Aorta (tissue), 5 donors: Measurements from ENCODE around the gene MFAP5. TPM values are rescaled to one million over a fixed set of nuclear protein-coding genes. Genes with fewer than 3 reads are reported as not detected.

ENCODE experiments used
- ATAC-seq: fragments of 200-7000 bp; cut with Tn5 transposase; one replicate; pipeline ENCODE4 v1.9.1; 2022; ENCODE audit warnings: moderate library complexity; ENCODE audit not compliant: low FRiP score
- DNase-seq, 2 donors: peaks; one replicate each; pipeline ENCODE4 v3.0.0-alpha.2; 2020
- H3K27ac ChIP-seq, 2 donors: one replicate each; pipeline ENCODE4 v1.5.1; 2013; ENCODE audit warnings: low read length in 2 of 2, mild to moderate bottlenecking in 2 of 2, moderate library complexity in 2 of 2, control low read depth in 1 of 2, inconsistent platforms in 1 of 2, low read depth in 1 of 2
- H3K27me3 ChIP-seq, 2 donors: one replicate each; pipeline ENCODE4 v1.6.1; 2013; ENCODE audit warnings: control low read depth in 1 of 2, low read length in 1 of 2, mild to moderate bottlenecking in 1 of 2, moderate library complexity in 1 of 2; ENCODE audit not compliant: insufficient read depth in 2 of 2, control insufficient read depth in 1 of 2
- H3K36me3 ChIP-seq, 2 donors: one replicate each; pipeline ENCODE4 v1.6.1; 2013; ENCODE audit warnings: control low read depth in 1 of 2, low read length in 1 of 2, mild to moderate bottlenecking in 1 of 2; ENCODE audit not compliant: insufficient read depth in 2 of 2, control insufficient read depth in 1 of 2
- H3K4me1 ChIP-seq, 2 donors: one replicate each; pipeline ENCODE4 v1.6.1; 2013; ENCODE audit warnings: low read length in 2 of 2, control low read depth in 1 of 2, mild to moderate bottlenecking in 1 of 2, moderate library complexity in 1 of 2; ENCODE audit not compliant: insufficient read depth in 2 of 2, control insufficient read depth in 1 of 2
- H3K4me3 ChIP-seq, 2 donors: one replicate each; pipeline ENCODE4 v1.5.1; 2013; ENCODE audit warnings: low read length in 2 of 2, control low read depth in 1 of 2, mild to moderate bottlenecking in 1 of 2
- H3K9me3 ChIP-seq: one replicate; pipeline ENCODE4 v1.6.1; 2013; ENCODE audit warnings: mild to moderate bottlenecking, low read length; ENCODE audit not compliant: control insufficient read depth
- whole genome bisulfite sequencing, 2 donors: extraction: QIAGEN DNeasy Blood & Tissue Kit; methylation state at CpG; one replicate each; pipeline ENCODE4 v1.1.7; 2013; 5-methylcytosine and 5-hydroxymethylcytosine counted together
- intact Hi-C, 2 donors: fragments of 100-400 bp; cut with DNase I; formaldehyde crosslinking; loops; one replicate each; pipeline versions ENCODE4 v1.14.2 to v1.15.0; 2022
- polyA plus RNA-seq, 2 donors: library from polyadenylated mRNA; stranded (reverse); fragments of 200-250 nt; gene quantifications; one replicate each; pipeline ENCODE4 v1.2.3, GENCODE V29; 2013
- total RNA-seq, 2 donors: library from RNA; stranded (reverse); fragmentation: NEBNext Ultra II Directional; extraction: Animal tissue kit (Norgen Biotek cat#: 25700); gene quantifications; one replicate each; pipeline ENCODE4 v1.2.1, GENCODE V29; 2021
- donor health status: healthy with polysubstance abuse.
- donor health status: Bipolar disorder and iron deficiency.
- donor health status: DM: no; HTN: no; CAD: no.
- donor health status: DM: no; HTN: no; CAD: no.
- donor health status: DM: yes; HTN: yes; CAD: no.

MFAP5 gene
- total and polyA plus RNA-seq, 4 donors, result 0.67 to 470 (median 35.7) TPM

DNA sequence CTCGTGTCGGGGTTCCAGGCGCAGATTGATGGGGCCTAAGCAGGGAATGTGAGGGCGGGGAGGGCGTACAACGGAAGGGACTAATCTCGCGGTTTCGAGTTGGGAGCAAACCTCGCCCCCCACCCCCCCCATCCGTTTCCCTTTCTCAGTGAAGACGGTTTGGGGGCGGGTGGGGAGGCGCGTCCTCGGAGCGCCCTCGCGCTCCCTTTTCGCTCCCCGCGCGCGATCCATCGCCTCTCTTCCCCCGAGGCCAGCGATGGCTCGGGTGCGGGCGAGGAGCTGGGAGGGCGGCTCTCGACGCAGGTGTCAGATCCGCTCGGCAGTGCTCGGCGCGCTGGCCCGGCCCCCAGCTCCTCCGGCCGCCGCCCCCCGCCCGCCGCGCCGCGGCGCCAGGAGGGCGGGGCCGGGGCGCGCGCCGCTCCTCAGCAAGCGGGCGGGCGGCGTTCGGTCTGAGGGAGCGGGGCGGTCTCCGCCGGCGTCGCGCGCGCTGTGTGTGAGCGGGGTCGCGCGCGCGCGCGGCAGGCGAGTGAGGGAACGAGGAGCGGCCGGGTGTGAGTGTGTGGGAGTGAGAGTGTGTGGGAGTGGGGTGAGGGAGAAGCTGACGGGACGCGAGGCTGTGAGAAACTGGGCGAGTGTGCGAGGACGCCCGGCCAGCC lies 35.0 kb upstream of the MFAP5 start, which contains the start of gene RIMKLB:
Gene RIMKLB, plus strand, starts transcription at position 516 of the 656 bp plus-strand sequence. CDS start 15,876 bp downstream, outside the sequence.
- Histone ChIP-seq H3K36me3 (no peaks in the 10 kb centered on the region), H3K4me1 (no peaks in the 10 kb centered on the region), H3K4me3 (peak within 1 kb of the TSS; percentile 89 to 98), H3K9me3 (no peaks in the 10 kb centered on the region), H3K27ac (peak within 1 kb of the TSS; percentile 97), H3K27me3 (no peaks in the 10 kb centered on the region)
- ATAC-seq (peak; percentile 92), DNase-seq (peak; percentile 89 to 95)
- 0 to 1% methylated on average over 51 to 88 of the region's 88 CpGs for WGBS, 2 donors
- intact Hi-C loops, result loop anchor here (5.0 kb wide), 2 partner anchors 40 to 80 kb away; no protein-coding TSS in a partner anchor

DNA sequence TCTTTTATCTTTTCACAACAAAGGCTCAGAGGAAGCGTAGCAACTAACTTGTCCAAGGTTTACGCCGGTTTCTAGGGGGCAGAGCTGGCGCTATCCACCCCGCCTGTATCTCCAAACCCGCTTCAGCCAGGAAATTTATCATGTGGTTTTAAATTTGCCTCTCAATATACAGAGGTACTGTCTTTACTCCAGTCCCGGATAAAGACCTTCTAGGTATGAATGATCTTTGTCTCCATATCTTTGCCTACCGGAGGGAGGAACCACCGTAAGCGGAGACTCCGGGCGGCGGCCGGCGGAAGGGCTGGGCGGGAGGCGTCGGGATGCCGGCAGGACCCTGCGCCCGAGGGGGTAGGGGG lies 34.5 kb upstream of the MFAP5 start:
- intact Hi-C loops, result loop anchor here (5.0 kb wide), 2 partner anchors 40 to 80 kb away; no protein-coding TSS in a partner anchor
- Histone ChIP-seq H3K36me3 (no peaks in the 10 kb centered on the region), H3K27ac (peak overlapping the region; percentile 46 to 97), H3K27me3 (no peaks in the 10 kb centered on the region), H3K4me1 (no peaks in the 10 kb centered on the region), H3K9me3 (no peaks in the 10 kb centered on the region), H3K4me3 (peak overlapping the region; percentile 89 to 98)
- DNase-seq (no peak), ATAC-seq (peak; percentile 56)
- 0% methylated on average over 21 of the region's 21 CpGs for WGBS, 2 donors

GRCh38 chr12:8696442-8697090 lies 33.9 kb upstream of the MFAP5 start:
- ATAC-seq, result no peak
- Histone ChIP-seq H3K9me3 (no peaks in the 10 kb centered on the region), H3K27ac (peak overlapping the region; percentile 40 to 46), H3K4me3 (peak overlapping the region; percentile 89 to 98), H3K27me3 (no peaks in the 10 kb centered on the region), H3K36me3 (no peaks in the 10 kb centered on the region), H3K4me1 (no peaks in the 10 kb centered on the region)
- no peak for DNase-seq
- intact Hi-C loops, result loop anchor here (5.0 kb wide), 2 partner anchors 41 to 81 kb away; no protein-coding TSS in a partner anchor
- WGBS, 2 donors, result 4 to 8% methylated on average over 6 of the region's 6 CpGs

- WGBS, 2 donors, result 80 to 83% methylated on average over 9 to 10 of the region's 10 CpGs
- H3K4me3 ChIP-seq, result no peak overlapping the region
- intact Hi-C loops, result loop anchor here (5.0 kb wide), 2 partner anchors 42 to 82 kb away; no protein-coding TSS in a partner anchor
- no peaks in the 10 kb centered on the region for H3K9me3 ChIP-seq
- no peaks in the 10 kb centered on the region for H3K36me3 ChIP-seq
- ATAC-seq (no peak), DNase-seq (no peak)
- no peaks in the 10 kb centered on the region for H3K27me3 ChIP-seq
- no peak overlapping the region for H3K27ac ChIP-seq
- no peaks in the 10 kb centered on the region for H3K4me1 ChIP-seq
Measured at GRCh38 chr12:8695116-8695515, 32.5 kb upstream of the MFAP5 start.

DNA sequence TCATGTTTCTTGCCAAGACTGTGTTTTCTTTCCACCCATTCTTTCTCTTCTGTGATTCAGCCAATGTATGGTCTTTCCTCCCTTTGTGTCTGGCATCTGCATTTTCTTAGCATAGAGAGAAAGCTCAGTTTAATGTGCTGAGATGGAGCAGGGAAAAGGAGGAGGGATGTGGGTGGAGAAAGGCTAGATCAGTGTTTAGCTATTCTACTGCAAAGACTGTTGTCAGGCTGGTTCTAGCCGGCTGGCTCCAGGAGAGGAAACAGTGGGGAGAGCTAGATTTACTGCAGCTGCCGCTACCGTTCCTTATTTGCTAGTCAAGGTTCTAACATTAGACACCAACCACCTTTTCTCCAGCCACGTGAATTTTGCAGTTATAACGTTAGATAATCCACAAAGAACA lies 29.9 kb upstream of the MFAP5 start:
- Histone ChIP-seq H3K27me3 (no peaks in the 10 kb centered on the region), H3K4me3 (no peak overlapping the region), H3K36me3 (no peaks in the 10 kb centered on the region), H3K4me1 (no peaks in the 10 kb centered on the region), H3K9me3 (no peaks in the 10 kb centered on the region), H3K27ac (peak overlapping the region in 1 of 2 donors; percentile 71)
- DNase-seq (peak in 1 of 2 donors; percentile 72), ATAC-seq (peak; percentile 66)
- 0 to 1% methylated on average over 5 of the region's 5 CpGs for WGBS, 2 donors
- intact Hi-C loops, result no loop called here

DNA sequence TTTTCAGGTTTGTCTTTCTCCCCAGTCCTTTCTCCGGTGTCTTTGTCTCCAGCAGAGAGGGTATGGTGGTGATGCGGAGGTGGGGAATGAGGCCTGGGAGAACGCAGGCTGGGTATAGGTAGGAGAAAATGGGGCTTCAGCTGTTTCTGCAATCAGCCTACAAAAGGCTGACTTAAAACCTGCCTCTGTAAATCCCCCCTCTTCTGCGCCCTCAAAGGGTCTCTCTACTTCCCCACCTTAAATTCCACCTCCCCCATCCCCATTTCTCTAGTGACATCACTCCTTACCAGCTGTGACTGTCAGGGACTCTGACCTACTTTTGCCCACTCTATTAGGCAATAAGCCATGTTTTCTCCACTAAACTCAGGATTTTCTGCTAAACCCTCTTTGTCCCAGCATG lies 27.1 kb upstream of the MFAP5 start:
- no peak for ATAC-seq
- Histone ChIP-seq H3K4me1 (no peaks in the 10 kb centered on the region), H3K36me3 (no peaks in the 10 kb centered on the region), H3K4me3 (no peak overlapping the region), H3K27ac (no peak overlapping the region), H3K9me3 (no peaks in the 10 kb centered on the region), H3K27me3 (no peaks in the 10 kb centered on the region)
- intact Hi-C loops, result no loop called here
- DNase-seq, result no peak
- 86 to 88% methylated on average over 4 of the region's 4 CpGs for WGBS, 2 donors

DNA sequence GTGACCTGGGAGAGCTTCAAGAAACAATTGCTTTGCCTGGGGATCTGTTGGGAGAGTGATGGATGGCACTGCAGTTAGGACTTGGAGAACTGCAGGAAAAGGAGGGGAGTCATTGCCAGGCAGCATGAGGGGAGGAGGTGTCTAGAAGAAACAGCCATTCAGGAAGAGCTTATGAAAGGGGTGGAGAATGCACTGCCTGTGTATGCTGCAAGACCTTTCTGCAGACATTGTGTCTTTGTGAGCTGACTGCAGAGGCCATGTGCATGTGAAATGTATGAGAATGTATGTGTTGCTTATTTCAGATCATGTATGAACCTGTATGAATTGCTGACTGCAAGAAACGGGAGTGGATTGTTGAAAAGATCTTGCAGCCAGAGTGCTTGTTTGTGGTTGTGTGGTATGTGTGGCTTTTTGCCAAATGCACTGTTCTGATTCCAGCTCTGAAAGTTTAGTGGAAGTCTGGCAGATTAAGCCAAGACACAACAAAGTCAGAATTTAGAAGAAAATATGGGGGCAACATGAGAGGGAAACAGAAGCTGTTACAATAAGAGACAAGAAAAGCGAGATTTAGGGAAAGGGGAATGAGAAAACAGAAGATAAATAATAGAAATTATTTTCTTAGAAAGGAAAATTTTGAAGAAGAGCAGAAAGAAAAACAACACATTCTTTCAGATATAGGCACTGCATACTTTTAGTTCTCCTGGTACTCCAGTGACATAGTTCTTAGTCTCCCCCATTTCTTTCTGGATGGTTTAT lies 25.4 kb upstream of the MFAP5 start:
- ATAC-seq, result peak; percentile 95
- 2% methylated on average over 2 of the region's 2 CpGs for WGBS, 2 donors

GRCh38 chr12:8685051-8685450 lies 22.4 kb upstream of the MFAP5 start:
- no peak overlapping the region for H3K27ac ChIP-seq
- no peaks in the 10 kb centered on the region for H3K36me3 ChIP-seq
- intact Hi-C loops, result no loop called here
- no peaks in the 10 kb centered on the region for H3K9me3 ChIP-seq
- H3K27me3 ChIP-seq, result no peaks in the 10 kb centered on the region
- ATAC-seq, result no peak
- H3K4me3 ChIP-seq, result no peak overlapping the region
- H3K4me1 ChIP-seq, result no peaks in the 10 kb centered on the region
- DNase-seq, result no peak
- WGBS, 2 donors, result 87 to 88% methylated on average over 2 of the region's 2 CpGs

More for the DNA sequence above, 25.4 kb upstream of the MFAP5 start:
- H3K4me1 ChIP-seq, result no peaks in the 10 kb centered on the region
- H3K9me3 ChIP-seq, result no peaks in the 10 kb centered on the region
- peak in 1 of 2 donors; percentile 77 for DNase-seq
- H3K36me3 ChIP-seq, result no peaks in the 10 kb centered on the region
- no peaks in the 10 kb centered on the region for H3K27me3 ChIP-seq
- H3K4me3 ChIP-seq, result no peak overlapping the region
- H3K27ac ChIP-seq, result peak overlapping the region; percentile 47 to 82
- intact Hi-C loops, result no loop called here
